ENCODE results near the gene DUS1L.

DUS1L gene

GRCh38 chr17:82090549-82091263, 25.1 kb upstream of the DUS1L start:
- Histone ChIP-seq H3K36me3 (ENCODE audit: control insufficient read depth, low read length) (peaks cover 94% of the 10 kb centered on the region), H3K27me3 (ENCODE audit: control insufficient read depth, low read length) (no peaks in the 10 kb centered on the region), H4K20me1 (ENCODE audit: control insufficient read depth, insufficient read depth, low read depth, low read length) (0 out of 2 replicates have a peak, but pooled peaks cover 6% of the 10 kb centered on the region), H3F3A (ENCODE audit: control insufficient read depth, insufficient read depth) (no peaks in the 10 kb centered on the region), H3K27ac (ENCODE audit: low read depth, low read length) (no peak overlapping the region), H3K4me1 (ENCODE audit: control insufficient read depth, low read length) (peaks cover under 1% of the 10 kb centered on the region), H3K4me2 (ENCODE audit: low read length) (no peak overlapping the region), H3K9me2 (replicated peaks; ENCODE audit: control insufficient read depth, low read length) (no peaks in the 10 kb centered on the region), H3K79me2 (ENCODE audit: control insufficient read depth, low read length) (peaks cover 28% of the 10 kb centered on the region), H3K4me3 (ENCODE audit: low read length) (no peak overlapping the region), H3K9me3 (ENCODE audit: control insufficient read depth, insufficient read depth, low read length) (no peaks in the 10 kb centered on the region)
- TF ChIP-seq EZH2phosphoT487 (IDR thresholded peaks at IDR 0.05; ENCODE audit: borderline replicate concordance, low read length): no peak
- no peak for TF ChIP-seq CTCF (IDR thresholded peaks at IDR 0.05; ENCODE audit: low read depth, low read length, poor library complexity, severe bottlenecking)

- Histone ChIP-seq H3K27me3 (ENCODE audit: control insufficient read depth, low read length) (no peaks in the 10 kb centered on the region), H3K4me1 (ENCODE audit: control insufficient read depth, low read length) (no peaks in the 10 kb centered on the region), H3K79me2 (ENCODE audit: control insufficient read depth, low read length) (peaks cover 20% of the 10 kb centered on the region), H3K27ac (ENCODE audit: low read depth, low read length) (no peak overlapping the region), H3K9me2 (replicated peaks; ENCODE audit: control insufficient read depth, low read length) (no peaks in the 10 kb centered on the region), H3K36me3 (ENCODE audit: control insufficient read depth, low read length) (peaks cover 94% of the 10 kb centered on the region), H3K9me3 (ENCODE audit: control insufficient read depth, insufficient read depth, low read length) (no peaks in the 10 kb centered on the region), H4K20me1 (ENCODE audit: control insufficient read depth, insufficient read depth, low read depth, low read length) (no peaks in the 10 kb centered on the region), H3F3A (ENCODE audit: control insufficient read depth, insufficient read depth) (no peaks in the 10 kb centered on the region), H3K4me3 (ENCODE audit: low read length) (no peak overlapping the region), H3K4me2 (ENCODE audit: low read length) (no peak overlapping the region)
- TF ChIP-seq EZH2phosphoT487 (IDR thresholded peaks at IDR 0.05; ENCODE audit: borderline replicate concordance, low read length): no peak
- no peak for TF ChIP-seq CTCF (IDR thresholded peaks at IDR 0.05; ENCODE audit: low read depth, low read length, poor library complexity, severe bottlenecking)
Measured at GRCh38 chr17:82089723-82090548, 24.3 kb upstream of the DUS1L start.

- Histone ChIP-seq H3F3A (ENCODE audit: control insufficient read depth, insufficient read depth) (no peaks in the 10 kb centered on the region), H3K9me3 (ENCODE audit: control insufficient read depth, insufficient read depth, low read length) (no peaks in the 10 kb centered on the region), H3K9me2 (replicated peaks; ENCODE audit: control insufficient read depth, low read length) (no peaks in the 10 kb centered on the region), H3K27ac (ENCODE audit: low read depth, low read length) (no peak overlapping the region), H3K4me1 (ENCODE audit: control insufficient read depth, low read length) (no peaks in the 10 kb centered on the region), H3K36me3 (ENCODE audit: control insufficient read depth, low read length) (peaks cover 98% of the 10 kb centered on the region), H3K4me2 (ENCODE audit: low read length) (no peak overlapping the region), H4K20me1 (ENCODE audit: control insufficient read depth, insufficient read depth, low read depth, low read length) (no peaks in the 10 kb centered on the region), H3K79me2 (ENCODE audit: control insufficient read depth, low read length) (peaks cover 15% of the 10 kb centered on the region), H3K27me3 (ENCODE audit: control insufficient read depth, low read length) (no peaks in the 10 kb centered on the region), H3K4me3 (ENCODE audit: low read length) (no peak overlapping the region)
- TF ChIP-seq CTCF (IDR thresholded peaks at IDR 0.05; ENCODE audit: low read depth, low read length, poor library complexity, severe bottlenecking) (no peak), EZH2phosphoT487 (IDR thresholded peaks at IDR 0.05; ENCODE audit: borderline replicate concordance, low read length) (no peak)
Measured at GRCh38 chr17:82088838-82089722, 23.5 kb upstream of the DUS1L start.

Measured in DOHH2 (cell line).